Stimulated activated CD4-positive, alpha-beta T cell treated with anti-CD3 and anti-CD28 coated beads, Interleukin-12 subunit alpha, Interleukin-12 subunit beta, amount 100 ng/mL, for 4 hours (primary cell): Measurements from ENCODE around the gene PGA4.
"Not testable (repeated sequence)": the region's sequence is repeated elsewhere in the genome, so short reads cannot be mapped to it uniquely, and the experiment has no call there.

Experiments
- DNase-seq: peaks from one replicate; pipeline ENCODE4 v3.0.0-alpha.2; 2020

The PGA4 gene

DNA sequence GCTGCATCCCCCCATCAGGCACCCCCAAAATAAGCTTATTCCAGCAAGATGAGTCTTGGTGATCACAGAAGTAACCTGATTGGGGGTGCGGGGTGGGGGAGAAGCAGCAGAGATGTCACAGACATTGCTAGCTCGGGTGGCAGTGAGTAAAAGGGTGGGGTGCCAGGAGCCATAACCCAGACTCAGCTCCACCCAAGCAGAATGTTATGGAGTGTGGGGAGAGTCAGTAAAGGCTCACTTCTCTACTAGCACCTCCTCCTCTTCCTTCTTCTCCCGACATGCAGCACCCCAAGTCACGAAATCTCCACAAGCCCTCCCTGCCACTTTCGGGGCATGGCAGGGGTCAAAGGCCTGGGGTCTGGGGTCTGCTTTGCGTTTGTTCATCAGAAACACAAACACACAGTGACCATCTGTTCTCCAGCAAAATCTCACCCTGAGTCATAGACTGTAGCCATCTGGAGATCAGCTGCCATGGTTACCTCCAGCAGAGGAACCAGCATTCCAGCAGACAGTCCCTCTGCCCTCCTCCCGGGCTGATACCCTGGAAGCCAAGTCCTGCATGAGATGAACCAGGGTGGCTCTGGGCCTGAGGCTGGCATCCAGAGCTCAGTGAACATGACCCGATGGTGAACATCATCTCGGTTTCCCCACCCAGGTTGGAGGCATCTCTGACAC lies 14.4 kb upstream of the PGA4 start:
- not testable (repeated sequence) for DNase-seq

DNA sequence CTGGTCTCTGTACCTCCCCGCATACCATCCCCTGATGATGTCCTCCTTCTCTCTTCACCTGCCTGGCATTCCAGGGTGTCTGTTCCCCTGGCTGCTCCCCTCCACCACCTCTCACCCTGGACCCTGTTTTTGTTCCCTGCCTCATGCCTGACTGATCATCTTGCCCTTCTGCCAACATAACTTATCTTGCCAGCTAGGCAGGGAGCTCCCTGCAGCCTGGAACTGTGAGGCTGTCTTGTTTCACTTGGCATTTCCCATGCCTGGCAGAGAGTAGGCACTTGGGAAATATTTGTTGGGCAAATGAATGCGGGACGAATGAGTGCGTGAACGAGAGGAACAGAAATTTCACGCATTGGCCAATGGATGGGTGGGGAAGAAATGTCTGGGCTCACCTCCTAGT lies 11.5 kb upstream of the PGA4 start:
- DNase-seq, result not testable (repeated sequence)

DNA sequence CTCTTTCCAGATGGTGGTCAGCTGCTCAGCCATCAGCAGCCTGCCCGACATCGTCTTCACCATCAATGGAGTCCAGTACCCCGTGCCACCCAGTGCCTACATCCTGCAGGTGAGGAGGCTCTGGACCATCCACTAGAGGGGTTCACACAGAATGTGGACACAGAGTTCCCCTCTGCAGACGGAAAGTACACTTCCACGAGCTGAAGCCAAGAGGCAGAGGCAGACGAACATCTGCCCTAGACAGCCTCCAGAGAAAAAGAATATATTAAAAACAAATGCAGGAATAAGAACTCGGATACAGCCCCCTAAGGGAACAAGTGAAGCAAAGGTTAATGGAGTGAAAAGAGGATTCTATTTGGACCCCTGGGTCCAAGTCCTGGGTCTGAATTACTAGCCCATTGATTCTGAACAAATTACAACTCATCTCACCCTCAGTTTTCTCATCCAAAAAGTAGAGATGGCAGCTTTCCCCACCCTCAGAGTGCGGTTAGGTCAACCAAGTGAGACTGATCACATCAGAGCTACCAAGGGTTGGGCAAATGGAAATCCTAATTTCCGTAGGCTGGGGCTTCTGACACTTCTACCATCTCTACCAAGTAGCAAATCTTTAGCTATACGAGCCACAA lies 10.7 kb upstream of the PGA4 start:
- DNase-seq, result not testable (repeated sequence)

DNA sequence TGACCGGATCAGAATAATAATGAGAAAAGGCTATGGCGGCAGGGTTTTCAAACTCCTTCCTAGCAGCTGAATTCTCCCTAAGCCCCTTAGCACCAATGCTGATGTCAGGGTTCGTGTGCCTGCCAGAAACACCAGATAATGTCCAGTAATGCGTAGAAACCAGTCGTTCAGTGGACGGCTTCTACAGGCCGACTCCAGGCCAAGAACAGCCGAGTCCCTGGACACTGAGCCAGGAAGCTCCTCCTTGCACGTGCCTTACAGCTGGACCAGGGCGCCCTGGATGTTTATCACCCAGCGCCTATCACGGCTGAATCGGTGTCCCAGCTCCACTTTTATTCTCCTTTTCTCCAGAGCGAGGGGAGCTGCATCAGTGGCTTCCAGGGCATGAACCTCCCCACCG lies 9.9 kb upstream of the PGA4 start:
- not testable (repeated sequence) for DNase-seq

DNA sequence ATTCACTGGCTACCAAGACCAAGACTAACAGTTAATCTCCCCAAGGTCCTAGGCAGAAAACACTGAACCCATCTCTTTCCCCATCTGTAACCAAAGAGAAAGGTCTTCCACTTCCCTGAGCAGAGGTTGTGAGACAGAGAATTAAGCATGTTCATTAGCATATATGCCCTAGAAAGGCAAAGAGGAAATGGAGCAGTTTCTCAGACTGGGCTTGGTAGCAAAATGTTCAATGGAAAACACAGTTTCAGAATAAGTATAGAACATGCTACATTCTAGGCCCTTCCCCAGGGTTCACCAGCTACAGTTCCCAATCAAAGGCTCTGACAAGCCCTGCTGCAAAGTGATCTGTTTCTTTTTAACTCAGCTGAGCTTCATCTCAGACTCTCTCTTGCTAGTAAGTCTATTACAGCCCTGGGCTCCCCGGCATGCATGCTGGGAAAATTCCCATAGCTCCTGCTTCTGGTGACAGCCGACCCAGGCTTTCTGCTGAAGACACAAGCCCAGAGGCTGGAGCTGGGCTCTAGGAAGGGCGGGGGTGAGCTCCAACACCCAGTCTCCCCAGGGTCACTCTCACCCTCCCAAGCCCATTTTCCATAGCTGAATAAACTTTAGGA lies 8.3 kb upstream of the PGA4 start:
- not testable (repeated sequence) for DNase-seq

DNA sequence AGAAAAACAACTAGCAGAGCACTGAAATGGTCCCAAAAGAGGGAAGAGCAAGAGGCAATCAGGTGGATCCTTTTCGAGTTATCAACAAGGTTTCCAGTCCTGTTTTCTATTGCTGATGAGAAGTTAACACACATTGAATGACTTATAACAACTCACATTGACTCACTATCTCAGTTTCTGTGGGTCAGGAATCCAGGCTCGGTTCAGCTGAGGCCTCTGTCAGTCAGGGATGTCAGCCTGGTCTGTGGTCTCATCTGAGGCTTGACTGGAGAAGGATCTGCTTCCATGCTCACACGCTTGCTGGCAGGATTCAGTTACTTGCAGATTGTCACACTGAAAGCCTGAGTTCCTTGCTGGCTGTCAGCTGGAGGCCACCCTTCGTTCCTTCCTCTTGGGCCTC lies 3.8 kb upstream of the PGA4 start:
- DNase-seq, result not testable (repeated sequence)

DNA sequence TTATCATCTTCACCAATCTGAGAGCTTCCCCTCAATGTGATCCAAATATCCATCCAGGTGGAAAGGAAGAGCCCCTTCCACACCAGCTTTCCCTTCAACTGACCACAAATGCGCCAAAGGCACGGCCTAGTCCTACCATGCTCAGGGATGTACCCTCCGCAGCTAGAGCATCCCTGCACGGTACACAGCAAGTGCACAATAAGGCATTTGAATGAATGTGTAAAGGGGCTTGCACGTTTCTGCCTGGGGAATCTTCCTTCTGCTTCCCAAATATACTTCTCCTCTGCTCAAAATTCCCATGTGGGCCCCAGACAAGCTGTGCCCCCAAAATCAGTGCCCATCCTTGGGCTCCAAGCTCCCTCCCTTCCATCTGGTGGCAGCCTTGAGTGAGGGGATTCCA lies 3.1 kb upstream of the PGA4 start:
- DNase-seq, result not testable (repeated sequence)

DNA sequence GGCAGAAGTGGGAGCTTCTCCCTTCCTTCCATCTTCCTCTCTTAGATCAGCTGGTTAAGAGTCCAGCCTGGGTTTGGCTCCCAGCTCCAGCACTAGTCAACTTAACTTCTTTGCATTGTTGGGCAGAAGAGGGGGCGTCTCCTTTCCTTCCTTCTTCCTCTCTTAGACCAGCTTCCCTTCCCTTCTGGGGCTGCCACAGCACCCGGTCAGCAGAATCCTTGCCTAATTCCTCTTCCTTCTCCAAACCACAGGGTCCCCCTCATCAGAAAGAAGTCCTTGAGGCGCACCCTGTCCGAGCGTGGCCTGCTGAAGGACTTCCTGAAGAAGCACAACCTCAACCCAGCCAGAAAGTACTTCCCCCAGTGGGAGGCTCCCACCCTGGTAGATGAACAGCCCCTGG lies 545 bp downstream of the PGA4 start:
- not testable (repeated sequence) for DNase-seq

DNA sequence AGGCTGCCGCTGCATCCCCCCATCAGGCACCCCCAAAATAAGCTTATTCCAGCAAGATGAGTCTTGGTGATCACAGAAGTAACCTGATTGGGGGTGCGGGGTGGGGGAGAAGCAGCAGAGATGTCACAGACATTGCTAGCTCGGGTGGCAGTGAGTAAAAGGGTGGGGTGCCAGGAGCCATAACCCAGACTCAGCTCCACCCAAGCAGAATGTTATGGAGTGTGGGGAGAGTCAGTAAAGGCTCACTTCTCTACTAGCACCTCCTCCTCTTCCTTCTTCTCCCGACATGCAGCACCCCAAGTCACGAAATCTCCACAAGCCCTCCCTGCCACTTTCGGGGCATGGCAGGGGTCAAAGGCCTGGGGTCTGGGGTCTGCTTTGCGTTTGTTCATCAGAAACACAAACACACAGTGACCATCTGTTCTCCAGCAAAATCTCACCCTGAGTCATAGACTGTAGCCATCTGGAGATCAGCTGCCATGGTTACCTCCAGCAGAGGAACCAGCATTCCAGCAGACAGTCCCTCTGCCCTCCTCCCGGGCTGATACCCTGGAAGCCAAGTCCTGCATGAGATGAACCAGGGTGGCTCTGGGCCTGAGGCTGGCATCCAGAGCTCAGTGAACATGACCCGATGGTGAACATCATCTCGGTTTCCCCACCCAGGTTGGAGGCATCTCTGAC lies 4.5 kb downstream of the PGA4 start:
- not testable (repeated sequence) for DNase-seq

DNA sequence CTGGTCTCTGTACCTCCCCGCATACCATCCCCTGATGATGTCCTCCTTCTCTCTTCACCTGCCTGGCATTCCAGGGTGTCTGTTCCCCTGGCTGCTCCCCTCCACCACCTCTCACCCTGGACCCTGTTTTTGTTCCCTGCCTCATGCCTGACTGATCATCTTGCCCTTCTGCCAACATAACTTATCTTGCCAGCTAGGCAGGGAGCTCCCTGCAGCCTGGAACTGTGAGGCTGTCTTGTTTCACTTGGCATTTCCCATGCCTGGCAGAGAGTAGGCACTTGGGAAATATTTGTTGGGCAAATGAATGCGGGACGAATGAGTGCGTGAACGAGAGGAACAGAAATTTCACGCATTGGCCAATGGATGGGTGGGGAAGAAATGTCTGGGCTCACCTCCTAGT lies 7.3 kb downstream of the PGA4 start:
- not testable (repeated sequence) for DNase-seq

DNA sequence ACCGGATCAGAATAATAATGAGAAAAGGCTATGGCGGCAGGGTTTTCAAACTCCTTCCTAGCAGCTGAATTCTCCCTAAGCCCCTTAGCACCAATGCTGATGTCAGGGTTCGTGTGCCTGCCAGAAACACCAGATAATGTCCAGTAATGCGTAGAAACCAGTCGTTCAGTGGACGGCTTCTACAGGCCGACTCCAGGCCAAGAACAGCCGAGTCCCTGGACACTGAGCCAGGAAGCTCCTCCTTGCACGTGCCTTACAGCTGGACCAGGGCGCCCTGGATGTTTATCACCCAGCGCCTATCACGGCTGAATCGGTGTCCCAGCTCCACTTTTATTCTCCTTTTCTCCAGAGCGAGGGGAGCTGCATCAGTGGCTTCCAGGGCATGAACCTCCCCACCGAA lies 8.9 kb downstream of the PGA4 start:
- DNase-seq, result not testable (repeated sequence)

DNA sequence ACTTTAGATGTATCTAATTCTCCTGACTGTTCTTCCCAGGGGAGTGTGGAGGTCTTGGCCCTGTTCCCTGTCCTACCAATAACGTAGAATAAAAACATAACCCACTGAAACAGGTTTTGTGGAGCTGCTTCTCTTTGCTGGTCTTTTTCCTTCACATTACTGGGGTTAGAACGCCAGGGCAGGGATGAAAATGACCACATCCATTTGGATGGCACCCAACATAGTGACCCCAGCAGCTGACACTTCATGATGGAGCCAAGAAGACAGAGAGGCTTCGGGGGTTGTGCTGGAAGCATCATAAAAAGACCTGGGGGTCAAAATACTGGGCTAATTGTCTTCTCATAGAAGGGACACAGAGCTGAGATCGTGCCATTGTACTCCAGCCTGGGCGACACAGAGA lies 9.4 kb downstream of the PGA4 start:
- DNase-seq, result not testable (repeated sequence)

DNA sequence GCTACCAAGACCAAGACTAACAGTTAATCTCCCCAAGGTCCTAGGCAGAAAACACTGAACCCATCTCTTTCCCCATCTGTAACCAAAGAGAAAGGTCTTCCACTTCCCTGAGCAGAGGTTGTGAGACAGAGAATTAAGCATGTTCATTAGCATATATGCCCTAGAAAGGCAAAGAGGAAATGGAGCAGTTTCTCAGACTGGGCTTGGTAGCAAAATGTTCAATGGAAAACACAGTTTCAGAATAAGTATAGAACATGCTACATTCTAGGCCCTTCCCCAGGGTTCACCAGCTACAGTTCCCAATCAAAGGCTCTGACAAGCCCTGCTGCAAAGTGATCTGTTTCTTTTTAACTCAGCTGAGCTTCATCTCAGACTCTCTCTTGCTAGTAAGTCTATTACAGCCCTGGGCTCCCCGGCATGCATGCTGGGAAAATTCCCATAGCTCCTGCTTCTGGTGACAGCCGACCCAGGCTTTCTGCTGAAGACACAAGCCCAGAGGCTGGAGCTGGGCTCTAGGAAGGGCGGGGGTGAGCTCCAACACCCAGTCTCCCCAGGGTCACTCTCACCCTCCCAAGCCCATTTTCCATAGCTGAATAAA lies 10.5 kb downstream of the PGA4 start:
- not testable (repeated sequence) for DNase-seq

DNA sequence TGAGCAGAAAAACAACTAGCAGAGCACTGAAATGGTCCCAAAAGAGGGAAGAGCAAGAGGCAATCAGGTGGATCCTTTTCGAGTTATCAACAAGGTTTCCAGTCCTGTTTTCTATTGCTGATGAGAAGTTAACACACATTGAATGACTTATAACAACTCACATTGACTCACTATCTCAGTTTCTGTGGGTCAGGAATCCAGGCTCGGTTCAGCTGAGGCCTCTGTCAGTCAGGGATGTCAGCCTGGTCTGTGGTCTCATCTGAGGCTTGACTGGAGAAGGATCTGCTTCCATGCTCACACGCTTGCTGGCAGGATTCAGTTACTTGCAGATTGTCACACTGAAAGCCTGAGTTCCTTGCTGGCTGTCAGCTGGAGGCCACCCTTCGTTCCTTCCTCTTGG lies 15.0 kb downstream of the PGA4 start:
- not testable (repeated sequence) for DNase-seq

DNA sequence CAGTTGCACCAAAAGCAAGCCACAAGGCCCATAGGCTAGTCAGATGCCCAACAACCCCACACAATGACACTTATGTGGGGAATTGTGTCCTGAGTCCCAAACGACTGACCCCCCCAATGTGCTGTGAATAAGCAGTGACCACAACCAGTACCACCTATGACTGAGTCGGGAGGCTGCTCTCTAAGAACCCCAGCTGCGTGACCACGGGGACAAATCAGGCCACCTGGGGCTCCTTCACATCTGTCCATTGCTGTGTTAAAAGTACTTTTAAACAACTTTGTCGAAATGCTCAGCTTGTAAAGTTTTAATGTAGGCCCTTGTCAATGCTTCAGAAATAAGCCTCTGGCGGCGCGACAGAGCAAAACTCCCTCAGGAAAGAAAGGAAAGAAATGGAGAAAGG lies 18.1 kb downstream of the PGA4 start:
- DNase-seq, result not testable (repeated sequence)

DNA sequence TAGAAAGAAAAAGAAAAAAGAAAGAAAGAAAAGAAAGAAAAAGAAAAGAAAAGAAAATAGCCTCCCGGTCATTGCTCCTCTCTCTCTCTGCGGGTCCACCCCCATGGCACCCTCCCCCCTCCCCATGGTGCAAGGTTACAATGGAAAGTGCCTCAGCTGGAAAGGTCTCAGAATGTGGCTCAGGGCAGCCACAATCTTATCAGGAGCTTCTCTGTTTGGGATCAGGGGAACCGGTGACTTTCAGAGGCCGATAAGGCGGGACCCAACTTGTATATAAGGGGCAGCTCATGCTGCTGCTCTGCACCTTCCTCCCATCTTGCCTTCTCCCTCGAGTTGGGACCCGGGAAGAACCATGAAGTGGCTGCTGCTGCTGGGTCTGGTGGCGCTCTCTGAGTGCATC lies 18.7 kb downstream of the PGA4 start, which contains the start of gene PGA5:
TSS of gene PGA5 (plus strand) at position 301 of the 400 bp plus-strand sequence. CDS start at position 353, 52 bp downstream.
- DNase-seq, result not testable (repeated sequence)

DNA sequence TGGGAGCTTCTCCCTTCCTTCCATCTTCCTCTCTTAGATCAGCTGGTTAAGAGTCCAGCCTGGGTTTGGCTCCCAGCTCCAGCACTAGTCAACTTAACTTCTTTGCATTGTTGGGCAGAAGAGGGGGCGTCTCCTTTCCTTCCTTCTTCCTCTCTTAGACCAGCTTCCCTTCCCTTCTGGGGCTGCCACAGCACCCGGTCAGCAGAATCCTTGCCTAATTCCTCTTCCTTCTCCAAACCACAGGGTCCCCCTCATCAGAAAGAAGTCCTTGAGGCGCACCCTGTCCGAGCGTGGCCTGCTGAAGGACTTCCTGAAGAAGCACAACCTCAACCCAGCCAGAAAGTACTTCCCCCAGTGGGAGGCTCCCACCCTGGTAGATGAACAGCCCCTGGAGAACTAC lies 19.4 kb downstream of the PGA4 start:
- not testable (repeated sequence) for DNase-seq

DNA sequence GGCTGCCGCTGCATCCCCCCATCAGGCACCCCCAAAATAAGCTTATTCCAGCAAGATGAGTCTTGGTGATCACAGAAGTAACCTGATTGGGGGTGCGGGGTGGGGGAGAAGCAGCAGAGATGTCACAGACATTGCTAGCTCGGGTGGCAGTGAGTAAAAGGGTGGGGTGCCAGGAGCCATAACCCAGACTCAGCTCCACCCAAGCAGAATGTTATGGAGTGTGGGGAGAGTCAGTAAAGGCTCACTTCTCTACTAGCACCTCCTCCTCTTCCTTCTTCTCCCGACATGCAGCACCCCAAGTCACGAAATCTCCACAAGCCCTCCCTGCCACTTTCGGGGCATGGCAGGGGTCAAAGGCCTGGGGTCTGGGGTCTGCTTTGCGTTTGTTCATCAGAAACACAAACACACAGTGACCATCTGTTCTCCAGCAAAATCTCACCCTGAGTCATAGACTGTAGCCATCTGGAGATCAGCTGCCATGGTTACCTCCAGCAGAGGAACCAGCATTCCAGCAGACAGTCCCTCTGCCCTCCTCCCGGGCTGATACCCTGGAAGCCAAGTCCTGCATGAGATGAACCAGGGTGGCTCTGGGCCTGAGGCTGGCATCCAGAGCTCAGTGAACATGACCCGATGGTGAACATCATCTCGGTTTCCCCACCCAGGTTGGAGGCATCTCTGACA lies 23.3 kb downstream of the PGA4 start:
- DNase-seq, result not testable (repeated sequence)

DNA sequence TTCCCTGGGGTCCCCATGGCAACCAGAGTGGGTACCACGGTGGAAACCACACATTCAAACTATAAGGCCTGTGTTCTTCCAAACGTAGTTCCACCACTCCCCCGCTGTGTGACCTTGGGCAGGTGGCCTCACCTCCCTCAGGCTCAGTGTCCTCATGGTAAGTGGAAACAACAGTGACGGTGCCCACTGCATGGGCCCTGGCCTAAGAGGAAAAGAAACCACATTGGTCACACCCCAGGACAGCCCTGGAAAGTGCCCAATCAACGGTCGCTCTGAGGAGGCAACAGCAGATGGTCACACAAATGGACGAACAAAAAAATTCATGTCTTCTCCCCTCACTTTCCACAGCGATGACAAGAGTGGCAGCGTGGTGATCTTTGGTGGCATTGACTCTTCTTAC lies 25.9 kb downstream of the PGA4 start:
- not testable (repeated sequence) for DNase-seq

DNA sequence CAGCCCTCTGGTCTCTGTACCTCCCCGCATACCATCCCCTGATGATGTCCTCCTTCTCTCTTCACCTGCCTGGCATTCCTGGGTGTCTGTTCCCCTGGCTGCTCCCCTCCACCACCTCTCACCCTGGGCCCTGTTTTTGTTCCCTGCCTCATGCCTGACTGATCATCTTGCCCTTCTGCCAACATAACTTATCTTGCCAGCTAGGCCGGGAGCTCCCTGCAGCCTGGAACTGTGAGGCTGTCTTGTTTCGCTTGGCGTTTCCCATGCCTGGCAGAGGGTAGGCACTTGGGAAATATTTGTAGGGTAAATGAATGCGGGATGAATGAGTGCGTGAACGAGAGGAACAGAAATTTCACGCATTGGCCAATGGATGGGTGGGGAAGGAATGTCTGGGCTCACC lies 27.1 kb downstream of the PGA4 start:
- not testable (repeated sequence) for DNase-seq

DNA sequence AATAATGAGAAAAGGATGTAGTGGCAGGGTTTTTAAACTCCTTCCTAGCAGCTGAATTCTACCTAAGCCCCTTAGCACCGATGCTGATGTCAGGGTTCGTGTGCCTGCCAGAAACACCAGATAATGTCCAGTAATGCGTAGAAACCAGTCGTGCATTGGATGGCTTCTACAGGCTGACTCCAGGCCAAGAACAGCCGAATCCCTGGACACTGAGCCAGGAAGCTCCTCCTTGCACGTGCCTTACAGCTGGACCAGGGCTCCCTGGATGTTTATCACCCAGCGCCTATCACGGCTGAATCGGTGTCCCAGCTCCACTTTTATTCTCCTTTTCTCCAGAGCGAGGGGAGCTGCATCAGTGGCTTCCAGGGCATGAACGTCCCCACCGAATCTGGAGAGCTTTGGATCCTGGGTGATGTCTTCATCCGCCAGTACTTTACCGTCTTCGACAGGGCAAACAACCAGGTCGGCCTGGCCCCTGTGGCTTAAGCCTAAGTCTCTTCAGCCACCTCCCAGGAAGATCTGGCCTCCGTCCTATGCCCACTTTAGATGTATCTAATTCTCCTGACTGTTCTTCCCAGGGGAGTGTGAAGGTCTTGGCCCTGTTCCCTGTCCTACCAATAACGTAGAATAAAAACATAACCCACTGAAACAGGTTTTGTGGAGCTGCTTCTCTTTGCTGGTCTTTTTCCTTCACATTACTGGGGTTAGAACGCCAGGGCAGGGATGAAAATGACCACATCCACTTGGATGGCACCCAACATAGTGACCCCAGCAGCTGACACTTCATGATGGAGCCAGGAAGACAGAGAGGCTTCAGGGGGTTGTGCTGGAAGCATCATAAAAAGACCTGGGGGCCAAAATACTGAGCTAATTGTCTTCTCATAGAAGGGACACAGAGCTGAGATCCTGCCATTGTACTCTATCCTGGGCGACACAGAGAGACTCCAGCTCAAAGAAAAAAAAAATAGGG lies 28.9 kb downstream of the PGA4 start:
- DNase-seq, result not testable (repeated sequence)
